ENCODE data around the gene RPS3.
A peak's percentile ranks its signal among the peaks of the same experiment; 100 is the strongest.

Gene RPS3

DNA sequence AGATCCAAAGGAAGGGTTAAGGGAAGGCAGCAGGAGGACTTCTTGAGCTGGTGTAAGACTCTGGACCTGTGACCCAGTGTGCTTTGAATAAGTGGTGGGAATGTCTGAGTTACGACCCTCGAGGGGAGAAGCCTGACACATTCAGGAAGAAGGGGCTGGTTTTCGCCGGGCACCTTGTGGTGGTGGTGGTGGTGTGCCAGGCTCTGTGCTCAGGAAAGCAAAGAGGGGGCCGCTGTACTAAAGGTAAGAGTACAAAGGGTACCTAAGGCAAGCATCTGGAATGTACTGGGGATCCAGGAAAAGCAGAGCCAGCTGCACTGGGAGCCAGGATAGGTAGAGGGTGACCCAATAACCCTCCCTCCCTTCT, 27.4 kb downstream of the RPS3 start:
- no peak overlapping the region for H3K4me3 ChIP-seq (replicated peaks; ENCODE audit: low read depth, low read length)
- TF ChIP-seq, protein P1, sequence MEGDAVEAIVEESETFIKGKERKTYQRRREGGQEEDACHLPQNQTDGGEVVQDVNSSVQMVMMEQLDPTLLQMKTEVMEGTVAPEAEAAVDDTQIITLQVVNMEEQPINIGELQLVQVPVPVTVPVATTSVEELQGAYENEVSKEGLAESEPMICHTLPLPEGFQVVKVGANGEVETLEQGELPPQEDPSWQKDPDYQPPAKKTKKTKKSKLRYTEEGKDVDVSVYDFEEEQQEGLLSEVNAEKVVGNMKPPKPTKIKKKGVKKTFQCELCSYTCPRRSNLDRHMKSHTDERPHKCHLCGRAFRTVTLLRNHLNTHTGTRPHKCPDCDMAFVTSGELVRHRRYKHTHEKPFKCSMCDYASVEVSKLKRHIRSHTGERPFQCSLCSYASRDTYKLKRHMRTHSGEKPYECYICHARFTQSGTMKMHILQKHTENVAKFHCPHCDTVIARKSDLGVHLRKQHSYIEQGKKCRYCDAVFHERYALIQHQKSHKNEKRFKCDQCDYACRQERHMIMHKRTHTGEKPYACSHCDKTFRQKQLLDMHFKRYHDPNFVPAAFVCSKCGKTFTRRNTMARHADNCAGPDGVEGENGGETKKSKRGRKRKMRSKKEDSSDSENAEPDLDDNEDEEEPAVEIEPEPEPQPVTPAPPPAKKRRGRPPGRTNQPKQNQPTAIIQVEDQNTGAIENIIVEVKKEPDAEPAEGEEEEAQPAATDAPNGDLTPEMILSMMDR (IDR thresholded peaks at IDR 0.05; ENCODE audit: low read length, missing control alignments) = no peak

DNA sequence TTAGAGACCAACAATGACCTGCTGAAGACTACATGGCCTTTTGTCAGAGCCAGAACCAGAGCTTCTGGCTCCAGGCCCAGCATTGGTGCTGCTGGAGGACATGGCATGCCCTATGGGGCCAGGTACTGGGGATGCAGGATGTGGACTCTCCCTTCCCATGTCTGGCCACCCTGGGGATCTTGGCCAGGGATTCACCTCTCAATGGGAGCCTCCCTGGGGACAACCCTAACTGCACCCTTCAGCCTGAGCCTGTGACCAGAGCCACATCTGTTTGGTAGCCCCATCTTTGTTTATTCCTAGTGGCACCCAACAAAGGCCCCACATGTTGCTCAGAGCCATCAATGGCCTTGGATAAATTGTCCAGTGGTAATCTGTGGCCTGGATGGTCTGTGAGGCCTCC, 27.9 kb downstream of the RPS3 start:
- TF ChIP-seq, protein P1 (IDR thresholded peaks at IDR 0.05; ENCODE audit: low read length, missing control alignments) = no peak

More for the DNA sequence above, 27.4 kb downstream of the RPS3 start:
- DNase-seq (ENCODE audit: low read depth) = no peak

DNA sequence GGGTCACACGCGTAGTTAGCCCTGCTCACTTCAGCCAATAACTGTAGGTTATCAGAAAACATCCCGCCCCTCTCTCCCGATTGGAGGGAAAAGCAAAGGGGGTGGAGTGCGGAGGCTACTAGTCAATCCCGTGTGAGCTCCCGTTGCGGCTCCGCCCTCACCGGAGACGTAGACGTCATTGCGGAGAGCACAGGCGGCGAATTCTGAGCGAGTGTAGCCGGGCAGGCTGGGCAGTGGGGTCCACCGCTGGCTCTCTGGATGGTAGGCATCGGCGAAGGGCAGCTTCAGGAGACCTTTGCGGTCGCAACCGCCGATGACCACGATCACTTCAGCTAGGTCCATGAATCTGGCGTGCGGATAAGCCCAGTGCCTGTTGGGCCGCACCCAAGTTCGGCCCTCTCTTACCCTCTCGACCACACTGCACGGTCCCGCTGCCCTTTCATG, 29.0 kb downstream of the RPS3 start:
- TF ChIP-seq, protein P1 (IDR thresholded peaks at IDR 0.05; ENCODE audit: low read length, missing control alignments) = no peak
- DNase-seq (ENCODE audit: low read depth) = peak; percentile 86
- H3K4me3 ChIP-seq (replicated peaks; ENCODE audit: low read depth, low read length) = peak overlapping the region; percentile 41

More for the DNA sequence above, 27.9 kb downstream of the RPS3 start:
- no peak overlapping the region for H3K4me3 ChIP-seq (replicated peaks; ENCODE audit: low read depth, low read length)
- no peak for DNase-seq (ENCODE audit: low read depth)

DNA sequence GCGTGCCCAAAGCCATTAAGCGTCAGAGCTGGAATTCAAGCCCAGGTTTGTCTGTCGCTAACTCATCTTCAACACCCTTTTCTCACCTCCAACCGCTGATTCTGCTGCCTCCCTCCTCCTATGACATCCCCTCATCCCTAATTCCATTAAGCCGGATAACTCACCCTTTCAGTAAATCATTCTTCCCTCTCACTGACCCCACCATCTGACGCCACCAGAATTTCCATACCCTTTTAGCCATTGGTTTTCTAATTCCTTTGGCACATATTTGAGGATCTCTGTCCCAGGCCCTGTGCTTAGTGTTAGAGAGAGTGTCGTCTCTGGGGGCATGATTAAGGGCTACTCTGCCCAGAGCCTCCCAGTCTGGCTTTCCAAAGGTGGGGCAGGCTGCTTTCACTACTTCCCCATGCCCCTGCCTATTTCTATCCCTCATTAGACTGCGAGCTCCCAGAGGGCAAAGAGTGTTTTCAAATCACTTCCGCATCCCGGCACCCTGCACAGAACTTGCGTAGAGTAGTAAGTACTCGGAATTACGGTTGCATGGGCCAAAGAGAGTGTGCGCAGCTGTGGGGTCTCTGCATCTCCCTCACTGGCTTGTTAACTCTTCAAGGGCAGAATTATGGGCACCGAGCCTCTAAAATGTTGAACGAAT, 29.8 kb downstream of the RPS3 start:
- H3K4me3 ChIP-seq (replicated peaks; ENCODE audit: low read depth, low read length) = no peak overlapping the region
- TF ChIP-seq, protein P1 (IDR thresholded peaks at IDR 0.05; ENCODE audit: low read length, missing control alignments) = no peak
- DNase-seq (ENCODE audit: low read depth) = no peak

DNA sequence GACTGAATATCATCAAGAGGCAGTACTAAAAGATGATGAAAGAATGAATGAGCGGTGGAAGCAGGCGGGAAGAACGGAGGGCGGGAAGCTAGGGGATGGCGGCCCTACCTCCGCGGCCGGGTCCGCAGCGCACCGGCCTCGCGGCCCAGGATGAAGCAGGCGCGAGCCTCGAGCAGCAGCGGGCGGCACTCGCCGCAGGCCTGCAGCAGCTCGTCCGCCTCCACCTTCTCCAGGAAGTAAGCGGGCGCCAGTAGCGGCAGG, 30.3 kb downstream of the RPS3 start:
- no peak overlapping the region for H3K4me3 ChIP-seq (replicated peaks; ENCODE audit: low read depth, low read length)
- TF ChIP-seq, protein P1 (IDR thresholded peaks at IDR 0.05; ENCODE audit: low read length, missing control alignments) = no peak
- DNase-seq (ENCODE audit: low read depth) = no peak

DNA sequence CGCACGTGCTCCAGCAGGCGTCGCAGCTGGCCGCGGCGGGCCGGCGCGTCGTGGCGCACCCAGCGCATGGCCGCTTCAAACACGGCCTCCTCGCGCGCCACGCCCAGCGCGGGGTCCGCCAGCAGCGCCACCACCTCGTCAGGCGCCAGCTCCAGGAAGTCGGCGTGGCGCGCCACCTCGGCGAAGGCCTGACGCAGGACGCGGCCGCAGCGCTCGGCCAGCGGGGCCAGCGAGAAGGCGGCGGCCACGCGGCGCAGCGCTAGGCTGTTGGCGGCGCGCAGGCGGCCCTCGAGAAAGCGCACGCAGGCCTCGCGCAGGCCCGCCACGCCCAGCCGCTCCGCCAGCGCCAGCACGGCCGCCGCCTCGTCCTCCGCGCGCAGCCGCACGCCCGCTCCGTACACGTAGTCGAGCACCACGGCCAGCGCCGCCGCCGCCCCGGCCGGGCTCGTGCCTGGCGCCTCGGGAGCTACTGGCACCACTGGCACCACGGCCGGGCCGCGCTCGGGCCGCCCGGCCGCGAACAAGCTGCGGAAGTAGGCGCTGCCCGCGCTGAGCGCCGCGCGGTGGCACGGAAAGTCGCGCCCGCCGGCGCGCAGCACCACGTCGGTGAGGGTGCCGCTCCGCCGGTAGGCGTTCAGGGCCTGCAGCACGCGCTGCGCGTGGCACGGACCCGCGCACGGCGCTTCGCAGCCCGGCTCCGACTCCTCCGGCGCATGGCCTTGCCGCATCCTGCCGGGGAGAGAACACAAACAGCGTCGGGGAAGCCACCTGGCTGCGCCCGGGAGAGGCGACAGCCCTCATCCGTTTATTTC, 30.8 kb downstream of the RPS3 start:
- H3K4me3 ChIP-seq (replicated peaks; ENCODE audit: low read depth, low read length) = peak overlapping the region; percentile 25
- DNase-seq (ENCODE audit: low read depth) = peak; percentile 70
- TF ChIP-seq, protein P1 (IDR thresholded peaks at IDR 0.05; ENCODE audit: low read length, missing control alignments) = no peak

Data from fibroblast of pulmonary artery (primary cell).